ENCODE data around the gene COL4A1. TPM values are rescaled to one million over a fixed set of nuclear protein-coding genes. Genes with fewer than 3 reads are reported as not detected.

COL4A1 gene
- total and polyA plus RNA-seq, 2 of the 13 experiments (the other 11 are each of a cell fraction or from before 2014, with no cell fraction given), result not detected

- TF ChIP-seq ATF7 (IDR thresholded peaks at IDR 0.05), result no peak
- TF ChIP-seq ATF7 (CRISPR knock-in tag; IDR thresholded peaks at IDR 0.05), result no peak
- no peak for TF ChIP-seq SOX6 (IDR thresholded peaks at IDR 0.05)
- no peak for TF ChIP-seq SOX6 (CRISPR knock-in tag; IDR thresholded peaks at IDR 0.05)
- no peak for TF ChIP-seq BORCS8-MEF2B (CRISPR knock-in tag; IDR thresholded peaks at IDR 0.05)
- TF ChIP-seq BHLHE40 (IDR thresholded peaks at IDR 0.05; ENCODE audit: low read length), result no peak
- TF ChIP-seq FOXJ3 (CRISPR knock-in tag; IDR thresholded peaks at IDR 0.05; ENCODE audit: borderline replicate concordance), result no peak
- no peak for TF ChIP-seq HOXD1 (CRISPR knock-in tag; IDR thresholded peaks at IDR 0.05)
- TF ChIP-seq BRD4 (CRISPR knock-in tag; IDR thresholded peaks at IDR 0.05), result no peak
- no peak for TF ChIP-seq LBX2 (CRISPR knock-in tag; IDR thresholded peaks at IDR 0.05; ENCODE audit: borderline replicate concordance)
These were observed 95.2 kb downstream of the COL4A1 start (continued) for GRCh38 chr13:110211735-110212134.

GRCh38 chr13:110211046-110211445 is 95.9 kb downstream of the COL4A1 start:
- ATAC-seq (no peak), FAIRE-seq (no peak), DNase-seq (ENCODE audit: low spot score) (no peak)
- no peak overlapping the region for H2AFZ ChIP-seq (ENCODE audit: low read length)
- no peak overlapping the region for H3K27ac ChIP-seq (ENCODE audit: extremely low read length, insufficient read depth, low read length)
- in situ Hi-C loops (cut with HindIII; ENCODE audit: extremely low pct_ligation_motif_present, low pct_unique_long_range_greater_than_20kb), result loop anchor here (25.0 kb wide), 1 partner anchor 601 kb away; no protein-coding TSS in a partner anchor
- H3K4me1 ChIP-seq (ENCODE audit: insufficient read depth, low read length), result peaks cover 7% of the 10 kb centered on the region
- H3K4me2 ChIP-seq (ENCODE audit: low read depth, low read length), result no peak overlapping the region
- ChIA-PET POLR2A (no interaction called here), CTCF (ENCODE audit: low intra/inter-chr PET ratio, low total read pairs) (no interaction called here)
- no TSS peak for BruUV-seq (replicated peaks)
- intact Hi-C loops (cut with micrococcal nuclease; ENCODE audit: unreplicated experiment), result no loop called here
- no peak overlapping the region for H3K9ac ChIP-seq (ENCODE audit: insufficient read depth, low read depth, low read length)
- no peaks in the 10 kb centered on the region; a peak in 1 of 5 replicates for H3K27me3 ChIP-seq (ENCODE audit: control insufficient read depth in 1 of 2, insufficient read depth in 2 of 2, low read length in 2 of 2)
- WGBS (ENCODE audit: low lambda C conversion rate), result 68% methylated on average over 10 of the region's 10 CpGs
- H3K9me3 ChIP-seq (ENCODE audit: low read length), result no peaks in the 10 kb centered on the region
- H3K36me3 ChIP-seq (replicated peaks in 1 of 2; ENCODE audit: control insufficient read depth in 1 of 2, insufficient read depth in 2 of 2, low read length in 2 of 2), result no peaks in the 10 kb centered on the region
- H4K20me1 ChIP-seq (ENCODE audit: insufficient read depth, low read length), result no peaks in the 10 kb centered on the region
- no peak overlapping the region for H3K4me3 ChIP-seq (replicated peaks in 1 of 3; ENCODE audit: insufficient read depth in 1 of 3, low read depth in 2 of 3, low read length in 3 of 3)
- H3K79me2 ChIP-seq (ENCODE audit: insufficient read depth, low read length), result no peaks in the 10 kb centered on the region
- TF ChIP-seq KLF12 (CRISPR knock-in tag; IDR thresholded peaks at IDR 0.05; ENCODE audit: borderline replicate concordance), result no peak
- no peak for TF ChIP-seq ZNF567 (CRISPR knock-in tag; IDR thresholded peaks at IDR 0.05; ENCODE audit: borderline replicate concordance)
- no peak for TF ChIP-seq MLXIP (CRISPR knock-in tag; IDR thresholded peaks at IDR 0.05; ENCODE audit: borderline replicate concordance)
- TF ChIP-seq E2F5 (CRISPR knock-in tag; conservative IDR thresholded peaks at IDR 0.05), result no peak
- TF ChIP-seq CREM (IDR thresholded peaks at IDR 0.05), result no peak
- no peak for TF ChIP-seq CREM (CRISPR knock-in tag; IDR thresholded peaks at IDR 0.05)
- TF ChIP-seq CREBL2 (CRISPR knock-in tag; IDR thresholded peaks at IDR 0.05; ENCODE audit: borderline replicate concordance), result no peak
- no peak for TF ChIP-seq MNT (IDR thresholded peaks at IDR 0.05)
- TF ChIP-seq ZMAT3 (CRISPR knock-in tag; conservative IDR thresholded peaks at IDR 0.05), result no peak
- TF ChIP-seq ZNF674 (CRISPR knock-in tag; IDR thresholded peaks at IDR 0.05; ENCODE audit: low read depth), result no peak
- no peak for TF ChIP-seq AHR (CRISPR knock-in tag; IDR thresholded peaks at IDR 0.05)
